Head of caudate nucleus (tissue), 42 donors: ENCODE data around the gene AP2A2.
A peak's percentile ranks its signal among the peaks of the same experiment; 100 is the strongest.

ENCODE experiments used
- DNase-seq, 42 donors: peaks; one replicate each; pipeline versions ENCODE4 v3.0.0 to v3.0.0-alpha.2; 2020 to 2021; ENCODE audit warnings: mixed read lengths in 7 of 42
- intact Hi-C: fragments of 100-400 bp; cut with DNase I; formaldehyde crosslinking; loops from one replicate; pipeline ENCODE4 v1.15.0; 2022

Gene AP2A2

DNA sequence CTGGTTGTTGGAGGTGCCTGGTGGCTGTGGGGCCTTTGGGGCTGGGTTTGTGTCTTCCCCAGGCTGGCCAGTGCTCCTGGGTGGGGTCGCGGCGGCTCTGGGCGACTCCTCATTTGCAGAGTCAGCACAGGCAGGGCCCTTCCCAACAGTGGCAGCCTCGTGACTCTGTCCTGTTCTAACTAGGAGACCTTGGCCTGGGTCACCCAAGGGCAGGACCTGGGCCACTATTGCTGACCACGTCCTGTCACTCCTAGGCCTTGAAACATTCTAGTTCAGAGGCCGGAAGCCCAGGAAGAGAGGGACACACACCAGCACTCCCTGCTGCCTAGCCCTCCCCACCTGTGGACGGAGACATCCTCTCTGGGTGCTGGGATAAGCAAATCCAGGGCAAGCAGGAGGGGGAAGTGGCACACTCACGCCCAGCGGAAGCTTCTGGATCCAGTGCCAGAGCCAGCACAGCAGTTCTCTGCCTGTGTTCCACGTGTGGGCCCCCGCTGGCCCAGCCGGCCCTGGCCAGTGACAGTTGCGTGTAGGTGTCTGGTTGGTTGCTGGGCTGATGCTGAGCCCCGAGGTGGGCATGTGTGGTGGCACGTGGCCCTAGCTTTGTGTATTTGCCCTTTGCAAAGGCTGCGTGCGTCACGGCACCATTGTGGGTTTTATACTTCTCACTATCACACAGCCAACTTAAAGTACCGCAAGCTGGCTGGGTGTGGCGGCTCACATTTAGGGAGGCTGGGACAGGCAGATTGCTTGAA, 10.7 kb upstream of the AP2A2 start:
- intact Hi-C loops = no loop called here
- DNase-seq = peak in 21 of 42 donors; percentile 18 to 72 (median 44)

GRCh38 chr11:917426-917825, 8.2 kb upstream of the AP2A2 start:
- DNase-seq = no peak
- intact Hi-C loops = no loop called here

DNA sequence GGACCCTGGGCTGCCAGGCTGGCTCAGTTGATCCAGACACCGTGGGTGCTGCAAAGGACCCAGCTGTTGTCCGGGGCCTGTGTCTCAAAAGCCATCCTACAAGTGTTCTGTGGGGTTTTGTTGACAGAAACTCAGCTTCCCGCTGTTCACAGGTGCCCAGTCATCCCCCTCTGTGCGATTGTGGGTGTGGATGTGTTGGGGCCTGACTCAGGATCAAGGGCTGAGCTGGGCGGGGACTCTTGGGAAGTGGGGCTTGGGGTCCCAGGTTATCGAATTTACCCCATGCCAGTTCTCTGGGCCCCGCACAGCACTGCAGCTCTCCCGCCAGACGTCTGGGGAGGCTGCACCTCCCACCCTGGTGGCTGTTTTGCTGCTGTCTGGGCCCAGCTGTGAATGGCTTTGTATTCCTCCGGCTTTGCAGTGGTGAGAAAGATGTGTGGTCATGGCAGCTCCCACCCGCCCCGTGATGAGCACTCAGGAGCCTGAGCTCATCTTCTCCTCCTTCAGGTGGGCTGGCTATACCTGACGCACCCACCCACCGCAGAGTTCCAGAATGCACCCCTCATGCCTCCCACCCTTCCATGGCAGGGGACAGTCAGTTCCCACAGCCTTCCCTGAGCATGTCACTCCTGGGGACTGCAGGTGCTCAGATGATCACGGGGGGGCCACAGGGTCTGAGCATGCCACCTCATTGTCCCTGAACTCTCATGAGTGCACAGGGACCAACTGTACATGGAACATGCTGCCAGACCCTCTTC, 3.6 kb upstream of the AP2A2 start:
- no peak for DNase-seq
- intact Hi-C loops = loop anchor here (10.0 kb wide), 1 partner anchor 77 kb away; the partner anchor contains the start of genes POLR2L and TSPAN4

- DNase-seq = peak in 10 of 42 donors; percentile 32 to 63 (median 48)
- intact Hi-C loops = loop anchor here (10.0 kb wide), 1 partner anchor 79 kb away; the partner anchor contains the start of genes POLR2L and TSPAN4
Measured at GRCh38 chr11:923691-924405, 1.8 kb upstream of the AP2A2 start.

DNA sequence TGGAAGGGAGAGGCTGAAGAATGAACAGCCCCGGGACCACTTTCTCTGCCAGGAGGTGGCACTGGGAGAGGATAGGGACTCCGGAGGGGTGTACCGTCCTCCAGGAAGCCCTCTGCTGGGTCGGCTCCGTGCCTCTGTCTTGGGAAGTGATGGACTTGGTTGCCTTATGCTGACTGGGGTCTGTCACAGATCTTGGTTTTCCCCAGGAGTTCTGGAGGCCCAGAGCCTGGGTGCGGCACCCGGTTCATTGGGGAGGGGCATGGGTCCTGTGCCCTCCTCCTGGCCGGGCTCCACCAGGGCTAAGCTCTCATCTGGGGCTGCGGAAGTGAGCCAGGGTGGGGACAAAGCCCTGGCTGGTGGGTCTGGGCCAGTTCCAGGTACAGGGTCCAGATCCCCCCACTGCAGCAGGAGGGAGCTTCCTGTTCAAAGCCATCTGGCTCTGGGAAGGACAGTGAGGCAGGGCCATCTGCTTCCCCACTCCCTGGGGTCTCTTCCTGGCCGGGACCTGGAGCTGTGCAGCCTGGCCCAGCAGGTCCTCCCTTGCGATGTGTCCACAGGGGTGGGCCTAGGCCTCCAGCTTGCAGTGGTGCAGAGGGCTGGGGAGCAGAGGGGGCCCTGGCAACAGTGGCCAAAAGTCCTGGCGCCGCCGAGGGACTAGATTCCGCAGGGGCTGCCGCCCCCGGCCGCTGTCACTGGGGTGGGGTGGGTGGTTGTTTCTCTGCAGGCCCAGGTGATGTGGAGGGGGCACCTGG, 1.1 kb upstream of the AP2A2 start:
- intact Hi-C loops = loop anchor here (5.0 to 10.0 kb wide), 2 partner anchors 53 to 80 kb away; partner anchors contain the start of genes POLR2L and TSPAN4
- peak in 1 of 42 donors; percentile 31 for DNase-seq

DNA sequence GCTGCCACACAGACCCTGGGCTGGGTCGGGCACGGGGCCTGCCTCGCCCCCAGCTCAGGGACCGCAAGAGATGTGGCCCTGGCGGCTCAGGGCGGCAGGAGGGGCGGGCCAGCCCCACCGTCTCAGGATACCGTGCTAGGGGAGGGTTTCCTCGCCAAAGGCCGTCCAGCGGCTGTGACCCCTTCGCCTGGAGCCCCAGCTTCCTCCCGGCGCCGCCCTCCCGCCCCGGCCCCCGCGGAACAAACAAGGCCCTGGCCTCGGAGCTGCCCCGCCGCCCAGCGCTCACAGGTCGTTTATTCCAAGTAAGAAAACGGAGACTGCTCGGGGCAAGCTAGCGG, 543 bp upstream of the AP2A2 start:
- intact Hi-C loops = loop anchor here (5.0 to 10.0 kb wide), 2 partner anchors 52 to 80 kb away; partner anchors contain the start of genes POLR2L and TSPAN4
- peak in 1 of 42 donors; percentile 22 for DNase-seq

GRCh38 chr11:926341-926916, 759 bp downstream of the AP2A2 start:
- intact Hi-C loops = loop anchor here (5.0 to 10.0 kb wide), 2 partner anchors 51 to 82 kb away; partner anchors contain the start of genes POLR2L and TSPAN4

GRCh38 chr11:927871-928270, 2.2 kb downstream of the AP2A2 start:
- intact Hi-C loops = loop anchor here (5.0 to 10.0 kb wide), 2 partner anchors 49 to 83 kb away; partner anchors contain the start of genes POLR2L and TSPAN4
- no peak for DNase-seq

More at GRCh38 chr11:926341-926916, 759 bp downstream of the AP2A2 start:
- DNase-seq = peak in 13 of 42 donors; percentile 18 to 70 (median 47)

GRCh38 chr11:928786-929185, 3.1 kb downstream of the AP2A2 start:
- intact Hi-C loops = loop anchor here (5.0 to 10.0 kb wide), 2 partner anchors 49 to 84 kb away; partner anchors contain the start of genes POLR2L and TSPAN4
- no peak for DNase-seq

DNA sequence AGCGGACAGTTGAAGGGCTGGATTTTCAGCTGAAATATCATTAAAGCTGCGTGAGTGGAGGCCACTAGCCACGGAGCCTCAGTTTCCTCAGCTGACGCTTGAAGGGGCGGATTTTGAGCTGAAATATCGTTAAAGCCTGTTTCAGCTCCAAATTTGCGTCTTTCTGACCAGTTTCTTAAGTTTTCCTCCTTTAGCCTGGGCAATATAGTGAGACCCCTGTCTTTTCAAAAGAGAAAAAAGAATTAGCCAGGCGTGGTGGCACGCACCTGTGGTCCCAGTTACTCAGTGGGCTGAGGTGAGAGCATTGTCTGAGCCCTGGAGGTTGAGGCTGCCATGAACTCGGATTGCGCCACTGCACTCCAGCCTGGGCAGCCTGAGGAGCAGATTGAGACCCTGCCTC, 3.7 kb downstream of the AP2A2 start:
- intact Hi-C loops = loop anchor here (5.0 to 10.0 kb wide), 2 partner anchors 48 to 85 kb away; partner anchors contain the start of genes POLR2L and TSPAN4
- no peak for DNase-seq

GRCh38 chr11:931385-931784, 5.7 kb downstream of the AP2A2 start:
- intact Hi-C loops = no loop called here
- no peak for DNase-seq

- DNase-seq = no peak
- intact Hi-C loops = no loop called here
Measured at GRCh38 chr11:932435-932834, 6.8 kb downstream of the AP2A2 start.

GRCh38 chr11:933142-933851, 7.6 kb downstream of the AP2A2 start:
- peak in 1 of 42 donors; percentile 42 for DNase-seq
- intact Hi-C loops = no loop called here

- intact Hi-C loops = no loop called here
- no peak for DNase-seq
Measured at GRCh38 chr11:933936-934335, 8.3 kb downstream of the AP2A2 start.

- DNase-seq = no peak
- intact Hi-C loops = no loop called here
Measured at GRCh38 chr11:934527-934926, 8.9 kb downstream of the AP2A2 start.

DNA sequence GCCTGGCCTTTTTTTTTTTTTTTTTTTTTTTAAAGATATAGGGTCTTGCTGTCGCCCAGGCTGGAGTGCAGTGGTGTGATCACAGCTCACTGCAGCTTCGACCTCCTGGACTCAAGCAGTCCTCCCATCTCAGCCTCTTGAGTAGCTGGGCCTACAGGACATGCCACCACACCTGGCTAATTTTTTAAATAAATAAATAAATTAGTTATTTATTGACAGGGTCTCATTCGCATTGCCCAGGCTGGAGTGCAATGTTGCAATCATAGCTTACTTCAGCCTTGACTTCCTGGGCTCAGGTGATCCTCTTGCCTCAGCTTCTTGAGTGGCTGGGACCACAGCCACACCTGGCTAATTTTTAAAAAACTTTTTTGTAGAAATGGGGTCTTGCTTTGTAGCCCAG, 10.5 kb downstream of the AP2A2 start:
- intact Hi-C loops = no loop called here
- no peak for DNase-seq

- no peak for DNase-seq
- intact Hi-C loops = no loop called here
Measured at GRCh38 chr11:937841-938261, 12.2 kb downstream of the AP2A2 start.
